Measurements from ENCODE around the gene CRIM1. TPM values are rescaled to one million over a fixed set of nuclear protein-coding genes. Genes with fewer than 3 reads are reported as not detected.
A peak's percentile ranks its signal among the peaks of the same experiment; 100 is the strongest.

CRIM1 gene
- total and polyA plus RNA-seq, 7 donors: 10.2 to 68.1 (median 53.1) TPM

DNA sequence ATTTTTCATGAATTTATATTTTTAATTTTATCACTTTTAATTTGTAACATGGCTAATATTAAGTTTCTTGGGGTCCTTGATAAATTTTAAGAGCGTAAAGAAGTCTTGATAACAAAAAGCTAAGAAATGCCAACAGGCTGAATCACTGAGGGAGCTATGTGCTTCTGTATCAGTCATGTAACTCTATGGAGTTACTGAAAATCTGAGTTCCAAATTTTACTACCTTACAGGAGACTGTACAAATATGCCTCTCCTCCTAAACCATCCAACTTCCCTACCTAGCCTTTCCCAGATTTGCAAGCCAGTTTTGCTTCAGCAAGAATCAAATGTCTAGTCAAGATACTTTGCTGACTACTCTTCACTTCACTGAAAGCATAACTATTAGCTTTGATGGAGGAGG lies 206.7 kb downstream of the CRIM1 start:
- peak in 2 of 4 donors; percentile 47 to 49 for ATAC-seq
- H3K27me3 ChIP-seq (ENCODE audit: insufficient read depth in 3 of 3, low read length in 2 of 3): no peaks in the 10 kb centered on the region
- peak overlapping the region; percentile 78 for H3K27ac ChIP-seq
- no peak overlapping the region for H3K4me3 ChIP-seq
- 95 to 100% (median 98%) methylated on average over 1 of the region's 1 CpG for WGBS, 3 donors
- no peak for DNase-seq
- intact Hi-C loops (cut with DNase I): loop anchor here in 1 of 2 donors (10.0 kb wide), 1 partner anchor 103 kb away; no protein-coding TSS in a partner anchor
- peaks cover 5 to 50% of the 10 kb centered on the region in 2 donors for H3K36me3 ChIP-seq (ENCODE audit: insufficient read depth in 1 of 2, low read depth in 1 of 2)
- H3K4me1 ChIP-seq: peaks cover 31% of the 10 kb centered on the region
- no peaks in the 10 kb centered on the region for H3K9me3 ChIP-seq
- TF ChIP-seq, protein P1, sequence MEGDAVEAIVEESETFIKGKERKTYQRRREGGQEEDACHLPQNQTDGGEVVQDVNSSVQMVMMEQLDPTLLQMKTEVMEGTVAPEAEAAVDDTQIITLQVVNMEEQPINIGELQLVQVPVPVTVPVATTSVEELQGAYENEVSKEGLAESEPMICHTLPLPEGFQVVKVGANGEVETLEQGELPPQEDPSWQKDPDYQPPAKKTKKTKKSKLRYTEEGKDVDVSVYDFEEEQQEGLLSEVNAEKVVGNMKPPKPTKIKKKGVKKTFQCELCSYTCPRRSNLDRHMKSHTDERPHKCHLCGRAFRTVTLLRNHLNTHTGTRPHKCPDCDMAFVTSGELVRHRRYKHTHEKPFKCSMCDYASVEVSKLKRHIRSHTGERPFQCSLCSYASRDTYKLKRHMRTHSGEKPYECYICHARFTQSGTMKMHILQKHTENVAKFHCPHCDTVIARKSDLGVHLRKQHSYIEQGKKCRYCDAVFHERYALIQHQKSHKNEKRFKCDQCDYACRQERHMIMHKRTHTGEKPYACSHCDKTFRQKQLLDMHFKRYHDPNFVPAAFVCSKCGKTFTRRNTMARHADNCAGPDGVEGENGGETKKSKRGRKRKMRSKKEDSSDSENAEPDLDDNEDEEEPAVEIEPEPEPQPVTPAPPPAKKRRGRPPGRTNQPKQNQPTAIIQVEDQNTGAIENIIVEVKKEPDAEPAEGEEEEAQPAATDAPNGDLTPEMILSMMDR (IDR thresholded peaks at IDR 0.05): no peak

DNA sequence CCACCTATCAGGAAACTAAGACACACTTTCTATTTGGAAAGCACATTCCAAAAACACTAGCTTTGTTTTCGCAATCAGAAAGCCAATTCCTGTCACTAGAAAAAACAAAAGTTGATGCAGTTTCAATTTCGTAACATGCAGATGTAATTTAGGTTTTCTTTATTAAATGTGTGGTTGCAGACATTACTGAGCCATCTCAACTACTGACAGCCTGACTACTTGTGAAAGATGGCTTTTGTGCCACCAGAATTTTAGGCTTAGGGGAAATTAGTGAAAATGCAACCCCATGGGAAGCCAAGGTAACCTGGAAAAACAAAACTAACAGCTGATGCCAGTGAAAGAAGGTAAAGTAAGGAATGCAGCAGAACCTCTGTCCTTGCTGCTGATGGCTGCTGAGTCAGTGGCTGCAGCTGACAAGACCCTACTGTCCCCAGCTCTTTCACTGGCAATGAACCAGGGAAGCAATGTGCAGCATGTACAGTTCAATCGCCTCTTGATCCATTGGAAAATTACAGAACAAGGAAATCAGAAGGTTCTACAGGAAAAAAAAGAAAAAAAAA lies 207.5 kb downstream of the CRIM1 start:
- ATAC-seq (no peak), DNase-seq (no peak)
- Histone ChIP-seq H3K4me1 (peaks cover 35% of the 10 kb centered on the region), H3K9me3 (no peaks in the 10 kb centered on the region), H3K36me3 (ENCODE audit: insufficient read depth in 1 of 2, low read depth in 1 of 2) (peaks cover 5 to 42% of the 10 kb centered on the region in 2 donors), H3K27ac (peak overlapping the region; percentile 78), H3K4me3 (no peak overlapping the region), H3K27me3 (ENCODE audit: insufficient read depth in 3 of 3, low read length in 2 of 3) (no peaks in the 10 kb centered on the region)
- intact Hi-C loops (cut with DNase I): loop anchor here in 1 of 2 donors (10.0 kb wide), 1 partner anchor 102 kb away; no protein-coding TSS in a partner anchor
- WGBS, 3 donors: 63 to 68% (median 66%) methylated on average over 3 of the region's 3 CpGs
- TF ChIP-seq, protein P1 (IDR thresholded peaks at IDR 0.05): no peak

DNA sequence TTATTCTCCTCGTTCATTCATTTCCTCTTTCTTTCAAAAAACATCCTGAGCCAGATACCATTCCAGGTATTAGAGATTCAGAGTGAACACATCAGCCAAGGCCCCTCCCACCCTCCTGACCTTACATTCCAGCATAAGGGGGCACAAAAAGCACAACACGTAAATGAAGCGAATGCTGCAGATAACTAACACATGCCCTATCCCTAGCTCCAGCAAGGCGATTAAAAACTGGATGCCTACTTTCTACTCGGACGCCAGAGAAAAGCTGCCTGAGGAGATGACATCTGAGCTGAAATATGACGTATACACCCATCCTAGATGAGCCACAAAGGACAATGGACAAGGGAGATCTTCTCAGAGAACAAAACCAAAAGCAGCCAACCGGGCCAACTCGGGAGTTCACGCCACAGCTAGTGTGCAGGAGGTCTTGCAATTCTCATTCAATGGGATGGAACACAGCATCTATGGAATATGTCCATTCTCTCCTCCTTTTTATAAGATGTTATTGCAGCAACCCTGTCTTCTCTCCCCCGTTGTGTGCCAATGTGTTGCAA lies 208.9 kb downstream of the CRIM1 start:
- H3K27me3 ChIP-seq (ENCODE audit: insufficient read depth in 3 of 3, low read length in 2 of 3): no peaks in the 10 kb centered on the region
- 80 to 84% (median 82%) methylated on average over 11 of the region's 11 CpGs for WGBS, 3 donors
- ATAC-seq: peak in 1 of 4 donors; percentile 15

DNA sequence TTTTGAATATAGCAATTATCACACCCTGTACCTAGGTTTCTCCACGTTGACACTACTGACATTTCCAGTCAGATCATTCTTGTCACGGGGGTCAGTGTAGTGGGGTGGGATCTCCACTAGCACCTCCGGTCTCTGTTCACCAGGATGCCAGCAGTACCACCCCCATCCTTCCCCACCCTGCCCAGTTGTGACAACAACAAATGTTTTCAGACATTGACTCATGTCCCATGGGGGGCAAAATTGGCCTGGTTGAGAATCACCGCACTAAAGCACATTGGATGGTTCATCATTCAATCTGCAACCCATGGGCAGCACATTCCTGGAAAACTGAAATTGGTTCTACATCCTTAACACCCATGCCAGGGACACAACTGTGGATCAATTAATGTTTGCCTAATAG lies 210.1 kb downstream of the CRIM1 start:
- H3K27me3 ChIP-seq (ENCODE audit: insufficient read depth in 3 of 3, low read length in 2 of 3): no peaks in the 10 kb centered on the region
- no peaks in the 10 kb centered on the region for H3K9me3 ChIP-seq
- peaks cover 5 to 26% of the 10 kb centered on the region in 2 donors for H3K36me3 ChIP-seq (ENCODE audit: insufficient read depth in 1 of 2, low read depth in 1 of 2)
- TF ChIP-seq, protein P1 (IDR thresholded peaks at IDR 0.05): no peak
- intact Hi-C loops (cut with DNase I): loop anchor here in 1 of 2 donors (10.0 kb wide), 1 partner anchor 99 kb away; no protein-coding TSS in a partner anchor
- H3K27ac ChIP-seq: no peak overlapping the region
- ATAC-seq (no peak), DNase-seq (no peak)
- H3K4me1 ChIP-seq: peaks cover 60% of the 10 kb centered on the region
- WGBS, 3 donors: 92 to 97% (median 93%) methylated on average over 4 of the region's 4 CpGs
- H3K4me3 ChIP-seq: no peak overlapping the region

More for the DNA sequence above, 208.9 kb downstream of the CRIM1 start:
- intact Hi-C loops (cut with DNase I): loop anchor here in 1 of 2 donors (10.0 kb wide), 1 partner anchor 100 kb away; no protein-coding TSS in a partner anchor
- Histone ChIP-seq H3K9me3 (no peaks in the 10 kb centered on the region), H3K4me3 (no peak overlapping the region), H3K36me3 (ENCODE audit: insufficient read depth in 1 of 2, low read depth in 1 of 2) (peaks cover 5 to 39% of the 10 kb centered on the region in 2 donors), H3K4me1 (peaks cover 48% of the 10 kb centered on the region), H3K27ac (peak overlapping the region; percentile 32)
- no peak for DNase-seq
- TF ChIP-seq, protein P1 (IDR thresholded peaks at IDR 0.05): no peak
